T-cell (primary cell): ENCODE data around the gene CYSTM1. TPM values are rescaled to one million over a fixed set of nuclear protein-coding genes. Genes with fewer than 3 reads are reported as not detected.

ENCODE experiments used
- ATAC-seq, 4 experiments: fragments of 200-7000 bp in 3 of 4; fragments of 150-1000 bp in 1 of 4; cut with Tn5 transposase; replicated peaks in 1 of 4; 1 replicate in 3 of 4; 2 replicates in 1 of 4; pipeline ENCODE4 v1.10.0; 2021; ENCODE audit warnings: moderate library complexity in 3 of 4, mild to moderate bottlenecking in 2 of 4, moderate number of reproducible peaks in 1 of 4
- CTCF ChIA-PET, 2 donors: fragments of 300-600 bp; sonication (Branson Sonifier 250); formaldehyde crosslinking; loops; one replicate each; lab custom pipeline; 2022; ENCODE audit warnings: antibody characterized with exemption in 2 of 2; lab: Charles Lee
- POLR2A ChIA-PET, 2 donors: fragments of 300-600 bp; sonication (Branson Sonifier 250); formaldehyde crosslinking; loops; one replicate each; lab custom pipeline; 2022; ENCODE audit warnings: antibody characterized with exemption in 2 of 2; lab: Charles Lee
- DNase-seq, 35 experiments: peaks; one replicate each; pipeline versions ENCODE4 v3.0.0 to v3.0.0-alpha.2; 2013 to 2023
- H3K27ac ChIP-seq: one replicate; pipeline ENCODE4 v1.5.1; 2013; ENCODE audit warnings: low read length
- H3K27me3 ChIP-seq, 2 experiments: replicated peaks in 1 of 2; 1 replicate in 1 of 2; 2 replicates in 1 of 2; pipeline versions ENCODE4 v1.6.1 to v1.7.0; 2013; ENCODE audit warnings: low read length in 1 of 2, mixed read lengths in 1 of 2; ENCODE audit not compliant: control insufficient read depth in 2 of 2, insufficient read depth in 2 of 2; ENCODE audit errors: extremely low read depth in 1 of 2
- H3K36me3 ChIP-seq, 2 donors: 1 replicate in 1 of 2; 2 replicates in 1 of 2; pipeline versions ENCODE4 v1.6.1 to v1.7.0; 2013; ENCODE audit warnings: low read length in 1 of 2; ENCODE audit not compliant: control insufficient read depth in 2 of 2, insufficient read depth in 1 of 2; ENCODE audit errors: extremely low read depth in 1 of 2
- H3K4me1 ChIP-seq, 2 experiments: 1 replicate in 1 of 2; 2 replicates in 1 of 2; pipeline versions ENCODE4 v1.6.1 to v1.7.0; 2013; ENCODE audit warnings: low read length in 2 of 2, mixed read lengths in 1 of 2; ENCODE audit not compliant: insufficient read depth in 2 of 2, control insufficient read depth in 1 of 2; ENCODE audit errors: extremely low read depth in 1 of 2
- H3K4me3 ChIP-seq, 2 donors: 1 replicate in 1 of 2; 2 replicates in 1 of 2; pipeline versions ENCODE4 v1.5.1 to v1.7.0; 2013; ENCODE audit warnings: mild to moderate bottlenecking in 2 of 2, low read length in 1 of 2, moderate library complexity in 1 of 2; ENCODE audit not compliant: control insufficient read depth in 1 of 2; ENCODE audit errors: extremely low read depth in 1 of 2
- H3K9me3 ChIP-seq: 2 replicates; pipeline ENCODE4 v1.7.0; 2013
- H3K27ac Mint-ChIP-seq, 2 donors: one replicate each; pipeline ENCODE4 v1.8.0; 2020 to 2021; ENCODE audit warnings: mild to moderate bottlenecking in 2 of 2, mixed read lengths in 2 of 2
- H3K27me3 Mint-ChIP-seq, 2 donors: one replicate each; pipeline ENCODE4 v1.8.0; 2021 to 2022; ENCODE audit warnings: mixed read lengths in 2 of 2
- H3K36me3 Mint-ChIP-seq: one replicate; pipeline ENCODE4 v1.8.0; 2021; ENCODE audit warnings: mixed read lengths
- H3K4me1 Mint-ChIP-seq, 3 donors: one replicate each; pipeline ENCODE4 v1.8.0; 2020 to 2022; ENCODE audit warnings: mixed read lengths in 3 of 3, mild to moderate bottlenecking in 1 of 3
- H3K4me3 Mint-ChIP-seq, 3 donors: one replicate each; pipeline ENCODE4 v1.8.0; 2020 to 2022; ENCODE audit warnings: mild to moderate bottlenecking in 3 of 3, mixed read lengths in 3 of 3, moderate library complexity in 3 of 3
- H3K9me3 Mint-ChIP-seq, 3 donors: one replicate each; pipeline ENCODE4 v1.8.0; 2020 to 2022; ENCODE audit warnings: mixed read lengths in 3 of 3
- WGBS: methylation state at CpG from one replicate; pipeline ENCODE4 v1.1.5; 2013; ENCODE audit warnings: missing lambda C conversion rate; ENCODE audit not compliant: insufficient coverage; 5-methylcytosine and 5-hydroxymethylcytosine counted together
- total RNA-seq, 35 experiments: library from RNA in 6 of 35; stranded (reverse) in 6 of 35; fragments of 120-200 nt in 1 of 35; gene quantifications; one replicate each; pipeline versions ENCODE4 v1.2.1 to v1.2.4 and lab custom pipeline; 2013 to 2026

The CYSTM1 gene
- total RNA-seq, 5 donors from 2014 or later (not counting 1 experiment from before 2014, with no cell fraction given) = 1.9 to 6.0 (median 5.0) TPM

GRCh38 chr5:140228364-140228837, 53.4 kb downstream of the CYSTM1 start:
- Histone ChIP-seq H3K27me3 (peaks cover 0 to 3% of the 10 kb centered on the region in 2 experiments), H3K36me3 (no peaks in the 10 kb centered on the region), H3K4me3 (no peak overlapping the region), H3K4me1 (no peaks in the 10 kb centered on the region), H3K27ac (no peak overlapping the region), H3K9me3 (no peaks in the 10 kb centered on the region)
- H3K4me3 Mint-ChIP-seq = no peak overlapping the region
- DNase-seq = no peak
- CTCF ChIA-PET = no interaction called here
- POLR2A ChIA-PET = no interaction called here
- WGBS = 95% methylated on average over 7 of the region's 7 CpGs
- H3K36me3 Mint-ChIP-seq = no peaks in the 10 kb centered on the region
- H3K27me3 Mint-ChIP-seq = peaks cover 0 to 5% of the 10 kb centered on the region in 2 donors
- H3K4me1 Mint-ChIP-seq = no peaks in the 10 kb centered on the region
- H3K9me3 Mint-ChIP-seq = no peaks in the 10 kb centered on the region
- no peak for ATAC-seq
- no peak overlapping the region for H3K27ac Mint-ChIP-seq

GRCh38 chr5:140230373-140230772, 55.4 kb downstream of the CYSTM1 start:
- no peak overlapping the region for H3K27ac Mint-ChIP-seq
- H3K9me3 Mint-ChIP-seq = no peaks in the 10 kb centered on the region
- no CpG with 5 or more reads among the region's 1 CpG for WGBS
- Histone ChIP-seq H3K27ac (no peak overlapping the region), H3K27me3 (peaks cover 0 to 3% of the 10 kb centered on the region in 2 experiments), H3K4me3 (no peak overlapping the region), H3K36me3 (no peaks in the 10 kb centered on the region), H3K9me3 (no peaks in the 10 kb centered on the region), H3K4me1 (no peaks in the 10 kb centered on the region)
- ATAC-seq (no peak), DNase-seq (no peak)
- H3K4me3 Mint-ChIP-seq = no peak overlapping the region
- no peaks in the 10 kb centered on the region for H3K36me3 Mint-ChIP-seq
- POLR2A ChIA-PET = no interaction called here
- no peaks in the 10 kb centered on the region for H3K4me1 Mint-ChIP-seq
- CTCF ChIA-PET = interaction anchor here in 1 of 2 donors (1.8 kb wide), 1 partner anchor 13 kb away, joined by 5 read pairs; no protein-coding TSS in a partner anchor
- H3K27me3 Mint-ChIP-seq = peaks cover 0 to 7% of the 10 kb centered on the region in 2 donors

GRCh38 chr5:140232731-140233130, 57.7 kb downstream of the CYSTM1 start:
- H3K36me3 ChIP-seq = no peaks in the 10 kb centered on the region
- WGBS = no CpG with 5 or more reads among the region's 1 CpG

GRCh38 chr5:140234377-140234989, 59.5 kb downstream of the CYSTM1 start:
- H3K27me3 Mint-ChIP-seq = peaks cover 0 to 3% of the 10 kb centered on the region in 2 donors
- Histone ChIP-seq H3K27ac (no peak overlapping the region), H3K4me1 (no peaks in the 10 kb centered on the region), H3K27me3 (peaks cover 0 to 1% of the 10 kb centered on the region in 2 experiments), H3K36me3 (no peaks in the 10 kb centered on the region), H3K9me3 (no peaks in the 10 kb centered on the region), H3K4me3 (no peak overlapping the region)
- no CpG with 5 or more reads among the region's 4 CpGs for WGBS
- H3K4me1 Mint-ChIP-seq = no peaks in the 10 kb centered on the region
- ChIA-PET POLR2A (no interaction called here), CTCF (interaction anchor here in 1 of 2 donors (0.5 to 1.0 kb wide), 2 partner anchors 22 to 24 kb away, joined by 3 to 4 read pairs; no protein-coding TSS in a partner anchor)
- ATAC-seq (no peak), DNase-seq (no peak)
- H3K9me3 Mint-ChIP-seq = no peaks in the 10 kb centered on the region
- H3K36me3 Mint-ChIP-seq = no peaks in the 10 kb centered on the region
- H3K4me3 Mint-ChIP-seq = no peak overlapping the region
- no peak overlapping the region for H3K27ac Mint-ChIP-seq

More at GRCh38 chr5:140232731-140233130, 57.7 kb downstream of the CYSTM1 start:
- ChIA-PET CTCF (no interaction called here), POLR2A (no interaction called here)
- Histone ChIP-seq H3K27me3 (no peaks in the 10 kb centered on the region), H3K4me1 (no peaks in the 10 kb centered on the region), H3K4me3 (no peak overlapping the region), H3K27ac (no peak overlapping the region), H3K9me3 (no peaks in the 10 kb centered on the region)
- DNase-seq (no peak), ATAC-seq (no peak)
- Mint-ChIP-seq H3K36me3 (no peaks in the 10 kb centered on the region), H3K9me3 (no peaks in the 10 kb centered on the region), H3K27ac (no peak overlapping the region), H3K27me3 (peaks cover 0 to 3% of the 10 kb centered on the region in 2 donors), H3K4me3 (no peak overlapping the region), H3K4me1 (no peaks in the 10 kb centered on the region)

DNA sequence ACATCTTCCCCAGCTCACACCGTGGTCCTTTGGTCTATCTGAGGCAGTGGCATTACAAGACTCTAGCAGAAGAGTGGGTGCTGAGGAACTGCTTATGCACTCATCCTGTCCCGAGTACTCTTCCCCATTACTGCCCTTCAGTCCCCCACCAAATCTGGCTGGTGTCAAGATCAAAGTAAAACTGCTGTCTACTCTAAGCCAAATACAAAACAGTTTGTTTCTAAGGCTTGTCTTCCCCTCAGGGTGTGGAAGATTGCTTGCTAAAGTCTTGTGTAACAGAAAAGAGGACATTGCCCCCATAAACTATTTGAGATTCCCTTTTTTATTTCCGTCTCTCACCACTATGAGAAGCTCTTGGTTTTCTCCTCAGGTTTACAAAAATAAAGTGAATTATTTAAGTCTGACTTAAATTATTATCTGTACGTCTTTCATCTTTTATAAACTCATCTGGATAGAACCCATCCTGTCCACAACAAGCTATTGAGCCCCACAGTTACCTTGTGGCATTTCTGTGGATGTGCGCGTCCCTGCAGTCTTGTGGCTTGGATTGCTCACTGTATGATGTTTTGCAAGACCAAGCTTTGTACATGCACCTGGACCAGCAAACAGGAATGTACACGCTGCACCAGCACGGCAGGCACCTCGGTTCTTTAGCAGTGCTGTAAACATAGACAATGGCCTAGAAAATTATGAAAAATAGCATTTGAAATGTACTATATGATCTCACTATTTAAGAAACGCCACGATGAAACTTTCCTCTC, 61.0 kb downstream of the CYSTM1 start:
- 100% methylated on average over 1 of the region's 11 CpGs for WGBS
- ChIA-PET CTCF (interaction anchor here in 1 of 2 donors (0.7 to 1.3 kb wide), 3 partner anchors 119 to 127 kb away, joined by 3 to 4 read pairs (median 3); no protein-coding TSS in a partner anchor), POLR2A (no interaction called here)
- Histone ChIP-seq H3K27ac (no peak overlapping the region), H3K27me3 (peaks cover 0 to 2% of the 10 kb centered on the region in 2 experiments), H3K36me3 (no peaks in the 10 kb centered on the region), H3K4me3 (no peak overlapping the region), H3K9me3 (no peaks in the 10 kb centered on the region), H3K4me1 (no peaks in the 10 kb centered on the region)
- Mint-ChIP-seq H3K4me3 (no peak overlapping the region), H3K36me3 (no peaks in the 10 kb centered on the region), H3K27ac (no peak overlapping the region), H3K9me3 (no peaks in the 10 kb centered on the region), H3K4me1 (no peaks in the 10 kb centered on the region), H3K27me3 (peaks cover 0 to 3% of the 10 kb centered on the region in 2 donors)
- no peak for DNase-seq
- ATAC-seq = no peak

GRCh38 chr5:140236891-140237598, 62.1 kb downstream of the CYSTM1 start:
- CTCF ChIA-PET = interaction anchor here in 1 of 2 donors (1.0 to 1.3 kb wide), 3 partner anchors 20 to 126 kb away, joined by 3 read pairs; no protein-coding TSS in a partner anchor
- H3K27ac Mint-ChIP-seq = no peak overlapping the region
- no peaks in the 10 kb centered on the region for H3K4me1 ChIP-seq
- H3K27ac ChIP-seq = no peak overlapping the region
- H3K9me3 Mint-ChIP-seq = no peaks in the 10 kb centered on the region
- H3K36me3 ChIP-seq = no peaks in the 10 kb centered on the region
- peaks cover 0 to 3% of the 10 kb centered on the region in 2 donors for H3K27me3 Mint-ChIP-seq
- no peaks in the 10 kb centered on the region for H3K36me3 Mint-ChIP-seq
- no peak for DNase-seq
- no peak for ATAC-seq
- H3K27me3 ChIP-seq = peaks cover 0 to 2% of the 10 kb centered on the region in 2 experiments
- H3K4me3 ChIP-seq = no peak overlapping the region
- no peaks in the 10 kb centered on the region for H3K9me3 ChIP-seq
- WGBS = 100% methylated on average over 2 of the region's 6 CpGs
- H3K4me3 Mint-ChIP-seq = no peak overlapping the region
- POLR2A ChIA-PET = no interaction called here
- no peaks in the 10 kb centered on the region for H3K4me1 Mint-ChIP-seq
